ENCODE results near the gene DUOX2.
"Not testable (repeated sequence)": the region's sequence is repeated elsewhere in the genome, so short reads cannot be mapped to it uniquely, and the experiment has no call there.

The DUOX2 gene

GRCh38 chr15:45118996-45119395 lies 5.0 kb upstream of the DUOX2 start:
- DNase-seq (ENCODE audit: low spot score): no peak

GRCh38 chr15:45118131-45118588 lies 4.2 kb upstream of the DUOX2 start:
- peak; percentile 80 for DNase-seq (ENCODE audit: low spot score)

GRCh38 chr15:45117308-45118130 lies 3.5 kb upstream of the DUOX2 start:
- no peak for DNase-seq (ENCODE audit: low spot score)

GRCh38 chr15:45116482-45117307 lies 2.7 kb upstream of the DUOX2 start:
- no peak for DNase-seq (ENCODE audit: low spot score)

GRCh38 chr15:45116006-45116481 lies 2.1 kb upstream of the DUOX2 start:
- DNase-seq (ENCODE audit: low spot score): no peak

GRCh38 chr15:45115312-45115820 lies 1.4 kb upstream of the DUOX2 start:
- no peak for DNase-seq (ENCODE audit: low spot score)

- no peak for DNase-seq (ENCODE audit: low spot score)
Observed at GRCh38 chr15:45114751-45115085, 746 bp upstream of the DUOX2 start.

GRCh38 chr15:45113380-45113990 lies 487 bp downstream of the DUOX2 start:
- no peak for DNase-seq (ENCODE audit: low spot score)

GRCh38 chr15:45112591-45113379 lies 1.2 kb downstream of the DUOX2 start:
- DNase-seq (ENCODE audit: low spot score): peak; percentile 9

GRCh38 chr15:45112143-45112590 lies 1.8 kb downstream of the DUOX2 start:
- DNase-seq (ENCODE audit: low spot score): no peak

- no peak for DNase-seq (ENCODE audit: low spot score)
Observed at GRCh38 chr15:45111390-45112142, 2.4 kb downstream of the DUOX2 start.

- no peak for DNase-seq (ENCODE audit: low spot score)
Observed at GRCh38 chr15:45110256-45110820, 3.6 kb downstream of the DUOX2 start.

- no peak for DNase-seq (ENCODE audit: low spot score)
Observed at GRCh38 chr15:45107941-45108630, 5.9 kb downstream of the DUOX2 start.

- no peak for DNase-seq (ENCODE audit: low spot score)
Observed at GRCh38 chr15:45106002-45106790, 7.8 kb downstream of the DUOX2 start.

- DNase-seq (ENCODE audit: low spot score): no peak
Observed at GRCh38 chr15:45105586-45105985, 8.4 kb downstream of the DUOX2 start.

GRCh38 chr15:45104170-45104569 lies 9.8 kb downstream of the DUOX2 start:
- DNase-seq (ENCODE audit: low spot score): not testable (repeated sequence)

- DNase-seq (ENCODE audit: low spot score): no peak
Observed at GRCh38 chr15:45102226-45102625, 11.7 kb downstream of the DUOX2 start.

- DNase-seq (ENCODE audit: low spot score): no peak
Observed at GRCh38 chr15:45101749-45102148, 12.2 kb downstream of the DUOX2 start.

All from SW480 (cell line).